ENCODE results near the gene HSP90AB1.
"Not testable (repeated sequence)": the region's sequence is repeated elsewhere in the genome, so short reads cannot be mapped to it uniquely, and the experiment has no call there.

HSP90AB1 gene

GRCh38 chr6:44229376-44230033, 17.4 kb upstream of the HSP90AB1 start:
- no peak overlapping the region for H3K4me3 ChIP-seq (ENCODE audit: low read depth, low read length)
- no peak overlapping the region for H3K9ac ChIP-seq (ENCODE audit: low read depth, low read length)
- H3K36me3 ChIP-seq (ENCODE audit: control insufficient read depth, insufficient read depth, low read length), result peaks cover 64% of the 10 kb centered on the region
- H3K4me1 ChIP-seq (ENCODE audit: control insufficient read depth, insufficient read depth, low read length), result peaks cover 27% of the 10 kb centered on the region
- H3K9me3 ChIP-seq (ENCODE audit: control insufficient read depth, insufficient read depth, low read length), result no peaks in the 10 kb centered on the region
- no peaks in the 10 kb centered on the region for H3K27me3 ChIP-seq (ENCODE audit: control insufficient read depth, insufficient read depth, low read length)
- H3K27ac ChIP-seq (ENCODE audit: low read depth, low read length), result no peak overlapping the region

- Histone ChIP-seq H3K36me3 (ENCODE audit: control insufficient read depth, insufficient read depth, low read length) (peaks cover 67% of the 10 kb centered on the region), H3K4me1 (ENCODE audit: control insufficient read depth, insufficient read depth, low read length) (peaks cover 25% of the 10 kb centered on the region)
These were observed 16.7 kb upstream of the HSP90AB1 start for GRCh38 chr6:44230034-44230675.

GRCh38 chr6:44231426-44231825, 15.5 kb upstream of the HSP90AB1 start:
- H3K27ac ChIP-seq (ENCODE audit: low read depth, low read length); H3K27me3 ChIP-seq (ENCODE audit: control insufficient read depth, insufficient read depth, low read length); H3K4me3 ChIP-seq (ENCODE audit: low read depth, low read length); H3K9me3 ChIP-seq (ENCODE audit: control insufficient read depth, insufficient read depth, low read length); H3K9ac ChIP-seq (ENCODE audit: low read depth, low read length): not testable (repeated sequence)
- H3K36me3 ChIP-seq (ENCODE audit: control insufficient read depth, insufficient read depth, low read length), result peaks cover 70% of the 10 kb centered on the region
- H3K4me1 ChIP-seq (ENCODE audit: control insufficient read depth, insufficient read depth, low read length), result peaks cover 12% of the 10 kb centered on the region

More at GRCh38 chr6:44230034-44230675, 16.7 kb upstream of the HSP90AB1 start:
- no peak overlapping the region for H3K27ac ChIP-seq (ENCODE audit: low read depth, low read length)
- no peaks in the 10 kb centered on the region for H3K9me3 ChIP-seq (ENCODE audit: control insufficient read depth, insufficient read depth, low read length)
- H3K27me3 ChIP-seq (ENCODE audit: control insufficient read depth, insufficient read depth, low read length), result no peaks in the 10 kb centered on the region
- no peak overlapping the region for H3K4me3 ChIP-seq (ENCODE audit: low read depth, low read length)
- H3K9ac ChIP-seq (ENCODE audit: low read depth, low read length), result no peak overlapping the region

- H3K9ac ChIP-seq (ENCODE audit: low read depth, low read length), result no peak overlapping the region
- peaks cover 68% of the 10 kb centered on the region for H3K36me3 ChIP-seq (ENCODE audit: control insufficient read depth, insufficient read depth, low read length)
- H3K27me3 ChIP-seq (ENCODE audit: control insufficient read depth, insufficient read depth, low read length), result no peaks in the 10 kb centered on the region
- no peak overlapping the region for H3K27ac ChIP-seq (ENCODE audit: low read depth, low read length)
- no peak overlapping the region for H3K4me3 ChIP-seq (ENCODE audit: low read depth, low read length)
- H3K4me1 ChIP-seq (ENCODE audit: control insufficient read depth, insufficient read depth, low read length), result peaks cover 13% of the 10 kb centered on the region
- no peaks in the 10 kb centered on the region for H3K9me3 ChIP-seq (ENCODE audit: control insufficient read depth, insufficient read depth, low read length)
These were observed 14.0 kb upstream of the HSP90AB1 start for GRCh38 chr6:44232676-44233566.

- H3K4me1 ChIP-seq (ENCODE audit: control insufficient read depth, insufficient read depth, low read length), result peaks cover 13% of the 10 kb centered on the region
- no peak overlapping the region for H3K4me3 ChIP-seq (ENCODE audit: low read depth, low read length)
- peaks cover 2% of the 10 kb centered on the region; the same call in 1 of the 2 replicates for H3K27me3 ChIP-seq (ENCODE audit: control insufficient read depth, insufficient read depth, low read length)
- H3K27ac ChIP-seq (ENCODE audit: low read depth, low read length), result peak overlapping the region; percentile 81
- no peaks in the 10 kb centered on the region for H3K9me3 ChIP-seq (ENCODE audit: control insufficient read depth, insufficient read depth, low read length)
- peaks cover 61% of the 10 kb centered on the region for H3K36me3 ChIP-seq (ENCODE audit: control insufficient read depth, insufficient read depth, low read length)
- H3K9ac ChIP-seq (ENCODE audit: low read depth, low read length), result no peak overlapping the region
These were observed 13.3 kb upstream of the HSP90AB1 start for GRCh38 chr6:44233567-44234100.

GRCh38 chr6:44234101-44235025, 12.5 kb upstream of the HSP90AB1 start:
- peaks cover 9% of the 10 kb centered on the region; the same call in 1 of the 2 replicates for H3K27me3 ChIP-seq (ENCODE audit: control insufficient read depth, insufficient read depth, low read length)

GRCh38 chr6:44235269-44235668, 11.6 kb upstream of the HSP90AB1 start:
- peaks cover 13% of the 10 kb centered on the region for H3K4me1 ChIP-seq (ENCODE audit: control insufficient read depth, insufficient read depth, low read length)
- H3K27ac ChIP-seq (ENCODE audit: low read depth, low read length), result peak overlapping the region; percentile 81
- H3K36me3 ChIP-seq (ENCODE audit: control insufficient read depth, insufficient read depth, low read length), result peaks cover 45% of the 10 kb centered on the region

More at GRCh38 chr6:44234101-44235025, 12.5 kb upstream of the HSP90AB1 start:
- Histone ChIP-seq H3K9me3 (ENCODE audit: control insufficient read depth, insufficient read depth, low read length) (no peaks in the 10 kb centered on the region), H3K4me3 (ENCODE audit: low read depth, low read length) (no peak overlapping the region), H3K9ac (ENCODE audit: low read depth, low read length) (no peak overlapping the region), H3K36me3 (ENCODE audit: control insufficient read depth, insufficient read depth, low read length) (peaks cover 54% of the 10 kb centered on the region), H3K27ac (ENCODE audit: low read depth, low read length) (peak overlapping the region; percentile 81), H3K4me1 (ENCODE audit: control insufficient read depth, insufficient read depth, low read length) (peaks cover 13% of the 10 kb centered on the region)

GRCh38 chr6:44235891-44236516, 10.9 kb upstream of the HSP90AB1 start:
- H3K27ac ChIP-seq (ENCODE audit: low read depth, low read length), result peak overlapping the region; percentile 12
- peaks cover 38% of the 10 kb centered on the region for H3K36me3 ChIP-seq (ENCODE audit: control insufficient read depth, insufficient read depth, low read length)
- H3K9ac ChIP-seq (ENCODE audit: low read depth, low read length), result no peak overlapping the region
- H3K9me3 ChIP-seq (ENCODE audit: control insufficient read depth, insufficient read depth, low read length), result no peaks in the 10 kb centered on the region
- peaks cover 10% of the 10 kb centered on the region; the same call in 1 of the 2 replicates for H3K27me3 ChIP-seq (ENCODE audit: control insufficient read depth, insufficient read depth, low read length)
- no peak overlapping the region for H3K4me3 ChIP-seq (ENCODE audit: low read depth, low read length)
- H3K4me1 ChIP-seq (ENCODE audit: control insufficient read depth, insufficient read depth, low read length), result peaks cover 13% of the 10 kb centered on the region

More at GRCh38 chr6:44235269-44235668, 11.6 kb upstream of the HSP90AB1 start:
- H3K9ac ChIP-seq (ENCODE audit: low read depth, low read length), result no peak overlapping the region
- no peak overlapping the region for H3K4me3 ChIP-seq (ENCODE audit: low read depth, low read length)
- peaks cover 10% of the 10 kb centered on the region; the same call in 1 of the 2 replicates for H3K27me3 ChIP-seq (ENCODE audit: control insufficient read depth, insufficient read depth, low read length)
- H3K9me3 ChIP-seq (ENCODE audit: control insufficient read depth, insufficient read depth, low read length), result no peaks in the 10 kb centered on the region

GRCh38 chr6:44237021-44237812, 9.7 kb upstream of the HSP90AB1 start:
- Histone ChIP-seq H3K4me3 (ENCODE audit: low read depth, low read length) (peak overlapping the region; percentile 67), H3K27ac (ENCODE audit: low read depth, low read length) (peak overlapping the region; percentile 73), H3K36me3 (ENCODE audit: control insufficient read depth, insufficient read depth, low read length) (peaks cover 26% of the 10 kb centered on the region), H3K9ac (ENCODE audit: low read depth, low read length) (peak overlapping the region; percentile 68; the same call in 1 of the 2 replicates), H3K27me3 (ENCODE audit: control insufficient read depth, insufficient read depth, low read length) (peaks cover 10% of the 10 kb centered on the region; the same call in 1 of the 2 replicates), H3K9me3 (ENCODE audit: control insufficient read depth, insufficient read depth, low read length) (no peaks in the 10 kb centered on the region), H3K4me1 (ENCODE audit: control insufficient read depth, insufficient read depth, low read length) (peaks cover 13% of the 10 kb centered on the region)
